Osteocyte (in vitro differentiated cells): Measurements from ENCODE around the gene DDX56. TPM values are rescaled to one million over a fixed set of nuclear protein-coding genes. Genes with fewer than 3 reads are reported as not detected.
"Not testable (repeated sequence)": the region's sequence is repeated elsewhere in the genome, so short reads cannot be mapped to it uniquely, and the experiment has no call there.

Experiments used
- DNase-seq: peaks from one replicate; pipeline ENCODE4 v3.0.0; 2021; ENCODE audit warnings: mixed read lengths; ENCODE audit not compliant: unreplicated experiment; ENCODE audit errors: extremely low spot score
- H3K27ac Mint-ChIP-seq: one replicate; pipeline ENCODE4 v1.8.0; 2021; ENCODE audit warnings: mild to moderate bottlenecking, mixed read lengths; ENCODE audit not compliant: unreplicated experiment
- H3K27me3 Mint-ChIP-seq: one replicate; pipeline ENCODE4 v1.8.0; 2021; ENCODE audit warnings: mixed read lengths; ENCODE audit not compliant: unreplicated experiment
- H3K36me3 Mint-ChIP-seq: one replicate; pipeline ENCODE4 v1.8.0; 2021; ENCODE audit warnings: mixed read lengths; ENCODE audit not compliant: unreplicated experiment
- H3K4me1 Mint-ChIP-seq: one replicate; pipeline ENCODE4 v1.8.0; 2021; ENCODE audit warnings: mixed read lengths; ENCODE audit not compliant: unreplicated experiment
- H3K4me3 Mint-ChIP-seq: one replicate; pipeline ENCODE4 v1.8.0; 2021; ENCODE audit warnings: mild to moderate bottlenecking, moderate library complexity, mixed read lengths; ENCODE audit not compliant: unreplicated experiment
- H3K9me3 Mint-ChIP-seq: one replicate; pipeline ENCODE4 v1.8.0; 2021; ENCODE audit warnings: mixed read lengths; ENCODE audit not compliant: unreplicated experiment
- CTCF ChIP-seq: fragments of 200-600 bp; sonication (generic); IDR thresholded peaks from 2 replicates; pipeline ENCODE4 v1.5.0; 2021; ENCODE audit warnings: antibody characterized with exemption, mild to moderate bottlenecking, moderate library complexity
- total RNA-seq: library from RNA; stranded (reverse); gene quantifications from 2 replicates; pipeline ENCODE4 v1.2.1, GENCODE V29; 2021

DDX56 gene
- total RNA-seq, 1 donor from 2014 or later, result 67.0 TPM

GRCh38 chr7:44606341-44607140 lies 32.8 kb upstream of the DDX56 start, which contains the start of gene OGDH:
Gene OGDH (plus strand): TSS chr7:44606627. CDS start chr7:44624344, 17,717 bp downstream.
- H3K27ac Mint-ChIP-seq, result peak within 1 kb of the TSS; percentile 98
- no peaks in the 10 kb centered on the region for H3K9me3 Mint-ChIP-seq
- H3K4me1 Mint-ChIP-seq, result peaks cover 39% of the 10 kb centered on the region
- no peaks in the 10 kb centered on the region for H3K36me3 Mint-ChIP-seq
- no peak for TF ChIP-seq CTCF
- peak within 1 kb of the TSS; percentile 96 for H3K4me3 Mint-ChIP-seq
- H3K27me3 Mint-ChIP-seq, result peaks cover 7% of the 10 kb centered on the region
- DNase-seq, result peak; percentile 100

- H3K4me3 Mint-ChIP-seq, result peak overlapping the region; percentile 14
- H3K27me3 Mint-ChIP-seq, result peaks cover 20% of the 10 kb centered on the region
- no peaks in the 10 kb centered on the region for H3K36me3 Mint-ChIP-seq
- DNase-seq, result no peak
- H3K27ac Mint-ChIP-seq, result peak overlapping the region; percentile 23
- TF ChIP-seq CTCF, result no peak
- no peaks in the 10 kb centered on the region for H3K9me3 Mint-ChIP-seq
- H3K4me1 Mint-ChIP-seq, result peaks cover 37% of the 10 kb centered on the region
These were observed 31.2 kb upstream of the DDX56 start for GRCh38 chr7:44604941-44605340.

GRCh38 chr7:44603193-44603592 lies 29.5 kb upstream of the DDX56 start:
- no peak for TF ChIP-seq CTCF
- Mint-ChIP-seq H3K4me1 (peaks cover 21% of the 10 kb centered on the region), H3K36me3 (no peaks in the 10 kb centered on the region), H3K9me3 (no peaks in the 10 kb centered on the region), H3K4me3 (no peak overlapping the region), H3K27me3 (peaks cover 22% of the 10 kb centered on the region), H3K27ac (no peak overlapping the region)
- DNase-seq, result no peak

GRCh38 chr7:44602576-44602910 lies 28.8 kb upstream of the DDX56 start:
- no peaks in the 10 kb centered on the region for H3K9me3 Mint-ChIP-seq
- TF ChIP-seq CTCF, result no peak
- H3K27me3 Mint-ChIP-seq, result peaks cover 22% of the 10 kb centered on the region
- H3K27ac Mint-ChIP-seq, result no peak overlapping the region
- peaks cover 16% of the 10 kb centered on the region for H3K4me1 Mint-ChIP-seq
- no peak for DNase-seq
- H3K36me3 Mint-ChIP-seq, result no peaks in the 10 kb centered on the region
- no peak overlapping the region for H3K4me3 Mint-ChIP-seq

GRCh38 chr7:44599222-44599621 lies 25.5 kb upstream of the DDX56 start:
- Mint-ChIP-seq H3K4me3 (no peak overlapping the region), H3K27ac (no peak overlapping the region), H3K27me3 (peaks cover 25% of the 10 kb centered on the region), H3K9me3 (no peaks in the 10 kb centered on the region), H3K4me1 (no peaks in the 10 kb centered on the region), H3K36me3 (no peaks in the 10 kb centered on the region)
- DNase-seq, result no peak
- no peak for TF ChIP-seq CTCF

GRCh38 chr7:44597181-44597580 lies 23.5 kb upstream of the DDX56 start:
- not testable (repeated sequence) for H3K27ac Mint-ChIP-seq, H3K9me3 Mint-ChIP-seq, H3K4me3 Mint-ChIP-seq, DNase-seq, H3K36me3 Mint-ChIP-seq, H3K4me1 Mint-ChIP-seq
- peaks cover 24% of the 10 kb centered on the region for H3K27me3 Mint-ChIP-seq
